HepG2 (cell line): Measurements from ENCODE around the gene MEX3D. TPM values are rescaled to one million over a fixed set of nuclear protein-coding genes. Genes with fewer than 3 reads are reported as not detected.

ENCODE experiments used
- AFF4 ChIP-seq: sonication (generic); formaldehyde crosslinking; IDR thresholded peaks from 2 replicates; pipeline ENCODE4 v1.4.0; 2020; ENCODE audit warnings: missing genetic modification reagents
- AHR ChIP-seq: IDR thresholded peaks from 2 replicates; pipeline ENCODE4 v1.6.1; 2018; ENCODE audit warnings: missing genetic modification reagents, missing compliant biosample characterization
- ARID4A ChIP-seq: sonication (generic); formaldehyde crosslinking; IDR thresholded peaks from 2 replicates; pipeline ENCODE4 v1.5.0; 2020; ENCODE audit warnings: mild to moderate bottlenecking, missing genetic modification reagents, borderline replicate concordance
- ATF7-NPFF ChIP-seq: sonication (generic); formaldehyde crosslinking; IDR thresholded peaks from 2 replicates; pipeline ENCODE4 v1.8.1; 2023; ENCODE audit warnings: mild to moderate bottlenecking, low read depth, missing genetic modification reagents, moderate library complexity
- ERF ChIP-seq: IDR thresholded peaks from 2 replicates; pipeline ENCODE4 v1.6.1; 2018; ENCODE audit warnings: missing biosample characterization, missing genetic modification reagents
- FOXA1 ChIP-seq, 2 experiments: fragments of 450-650 bp in 1 of 2; sonication (generic) in 1 of 2; formaldehyde crosslinking in 1 of 2; IDR thresholded peaks; 2 replicates each; pipeline versions ENCODE4 v1.4.0 to v1.6.1; 2016 to 2020; ENCODE audit warnings: missing genetic modification reagents in 1 of 2
- HNRNPL ChIP-seq: fragments of 200-400 bp; formaldehyde crosslinking; IDR thresholded peaks from 2 replicates; pipeline ENCODE4 v1.6.1; 2017; ENCODE audit warnings: mild to moderate bottlenecking, low read depth, low read length
- MTF1 ChIP-seq: sonication (generic); formaldehyde crosslinking; IDR thresholded peaks from 2 replicates; pipeline ENCODE4 v1.5.0; 2020; ENCODE audit warnings: missing genetic modification reagents
- POGZ ChIP-seq: sonication (generic); formaldehyde crosslinking; IDR thresholded peaks from 2 replicates; pipeline ENCODE4 v1.4.0; 2020; ENCODE audit warnings: mild to moderate bottlenecking, missing genetic modification reagents
- XRCC5 ChIP-seq: fragments of 200-400 bp; formaldehyde crosslinking; optimal IDR thresholded peaks from 2 replicates; pipeline ENCODE3; 2017; ENCODE audit warnings: mild to moderate bottlenecking, low read length
- ZBTB33 ChIP-seq: sonication (generic); formaldehyde crosslinking; IDR thresholded peaks from 2 replicates; pipeline ENCODE4 v1.4.0; 2020; ENCODE audit warnings: missing genetic modification reagents
- ZBTB42 ChIP-seq: sonication (generic); formaldehyde crosslinking; IDR thresholded peaks from 2 replicates; pipeline ENCODE4 v1.5.0; 2020; ENCODE audit warnings: mild to moderate bottlenecking, missing genetic modification reagents
- ZC3H13 ChIP-seq: sonication (generic); formaldehyde crosslinking; IDR thresholded peaks from 2 replicates; pipeline ENCODE4 v1.8.1; 2023; ENCODE audit warnings: mild to moderate bottlenecking, missing genetic modification reagents, moderate library complexity
- ZFAT ChIP-seq: sonication (generic); formaldehyde crosslinking; conservative IDR thresholded peaks from 2 replicates; pipeline ENCODE4 v1.8.1; 2023; ENCODE audit warnings: missing genetic modification reagents, inconsistent platforms
- ZNF33A ChIP-seq: sonication (generic); formaldehyde crosslinking; IDR thresholded peaks from 2 replicates; pipeline ENCODE4 v1.5.1; 2020; ENCODE audit warnings: missing genetic modification reagents, mild to moderate bottlenecking, moderate library complexity, borderline replicate concordance
- ZNF367 ChIP-seq: sonication (generic); formaldehyde crosslinking; IDR thresholded peaks from 2 replicates; pipeline ENCODE4 v1.4.0; 2020; ENCODE audit warnings: missing genetic modification reagents, borderline replicate concordance
- ZSCAN9 ChIP-seq: IDR thresholded peaks from 2 replicates; pipeline ENCODE4 v1.6.1; 2016; ENCODE audit warnings: borderline replicate concordance
- polyA plus RNA-seq, 8 experiments: library from polyadenylated mRNA; depleted of rRNA in 3 of 8; stranded (reverse) in 7 of 8; unstranded in 1 of 8; fragments of >200 nt; fragmentation: Illumina TruSeq in 4 of 8; extraction: Trizol in 4 of 8; gene quantifications; 2 replicates each; pipeline versions ENCODE4 v1.2.1 to v1.2.3, GENCODE V29; 2011 to 2016; ENCODE audit warnings: low read depth in 4 of 8, missing spikeins in 1 of 8, mixed read lengths in 1 of 8; ENCODE audit not compliant: insufficient read depth in 1 of 8
- total RNA-seq, 5 experiments: library from RNA; depleted of rRNA; stranded (reverse); fragments of >200 nt; fragmentation: Illumina TruSeq; extraction: Trizol; gene quantifications; 2 replicates each; pipeline ENCODE4 v1.2.3, GENCODE V29; 2016; ENCODE audit warnings: low read depth in 1 of 5
- TF ChIP-seq, protein P1 (sequence below): sonication (generic); formaldehyde crosslinking; IDR thresholded peaks from 2 replicates; pipeline ENCODE4 v1.5.0; 2020; ENCODE audit warnings: mild to moderate bottlenecking, missing genetic modification reagents

Gene MEX3D
- total and polyA plus RNA-seq, 2 of the 13 experiments (the other 11 are each of a cell fraction or from before 2014, with no cell fraction given) = 3.6 to 17.1 TPM

DNA sequence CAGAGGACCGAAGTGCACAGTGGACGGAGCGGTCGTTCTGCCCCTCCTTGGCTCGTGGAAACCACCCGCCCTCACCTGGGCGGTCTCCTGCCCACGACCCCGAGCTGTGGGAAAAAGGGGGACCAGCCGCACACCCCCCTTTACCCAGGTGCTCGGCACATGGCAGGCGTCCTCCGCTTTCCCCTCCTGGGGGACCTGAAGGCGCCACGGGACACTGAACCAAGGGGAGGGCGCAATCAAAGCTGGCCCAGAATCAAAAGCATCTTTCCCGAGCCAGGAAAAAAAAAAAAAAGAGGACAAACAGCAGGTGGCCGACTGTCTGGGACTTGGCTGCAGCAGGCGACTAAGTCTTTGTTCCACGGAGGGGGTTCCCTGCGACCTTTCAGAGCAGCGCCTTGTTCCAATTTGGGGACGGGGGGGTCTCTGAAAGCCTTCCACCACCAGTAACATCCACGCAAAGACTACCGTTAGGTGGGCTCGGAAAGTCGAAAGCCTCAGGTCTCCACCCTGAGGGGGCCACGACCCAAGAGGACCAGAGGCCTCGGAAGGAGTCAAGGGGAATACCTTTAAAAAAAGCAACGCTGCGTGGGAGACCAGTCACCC, 23.4 kb upstream of the MEX3D start (continued):
- no peak; the same call in 1 of the 2 replicates for TF ChIP-seq ARID4A (CRISPR knock-in tag)
- 0 out of 2 replicates have a peak, but pooled peaks have one; percentile 4 for TF ChIP-seq HNRNPL
- 0 out of 2 replicates have a peak, but pooled peaks have one; percentile 10 for TF ChIP-seq POGZ (CRISPR knock-in tag)
- TF ChIP-seq ZBTB33 (CRISPR knock-in tag) = no peak
- no peak for TF ChIP-seq FOXA1 (IDR thresholded peaks at IDR 0.05)
- TF ChIP-seq FOXA1 (CRISPR knock-in tag; IDR thresholded peaks at IDR 0.05) = no peak
- TF ChIP-seq XRCC5 = peak; percentile 41
- 0 out of 2 replicates have a peak, but pooled peaks have one; percentile 19 for TF ChIP-seq ATF7-NPFF (CRISPR knock-in tag)
- TF ChIP-seq, protein P1, sequence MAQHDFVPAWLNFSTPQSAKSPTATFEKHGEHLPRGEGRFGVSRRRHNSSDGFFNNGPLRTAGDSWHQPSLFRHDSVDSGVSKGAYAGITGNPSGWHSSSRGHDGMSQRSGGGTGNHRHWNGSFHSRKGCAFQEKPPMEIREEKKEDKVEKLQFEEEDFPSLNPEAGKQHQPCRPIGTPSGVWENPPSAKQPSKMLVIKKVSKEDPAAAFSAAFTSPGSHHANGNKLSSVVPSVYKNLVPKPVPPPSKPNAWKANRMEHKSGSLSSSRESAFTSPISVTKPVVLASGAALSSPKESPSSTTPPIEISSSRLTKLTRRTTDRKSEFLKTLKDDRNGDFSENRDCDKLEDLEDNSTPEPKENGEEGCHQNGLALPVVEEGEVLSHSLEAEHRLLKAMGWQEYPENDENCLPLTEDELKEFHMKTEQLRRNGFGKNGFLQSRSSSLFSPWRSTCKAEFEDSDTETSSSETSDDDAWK (CRISPR knock-in tag) = no peak
- TF ChIP-seq MTF1 (CRISPR knock-in tag) = no peak
- TF ChIP-seq ZSCAN9 = 0 out of 2 replicates have a peak, but pooled peaks have one; percentile 7
- TF ChIP-seq ZNF33A (CRISPR knock-in tag) = no peak
- TF ChIP-seq ZBTB42 (CRISPR knock-in tag) = 0 out of 2 replicates have a peak, but pooled peaks have one; percentile 1
- TF ChIP-seq ERF (CRISPR knock-in tag) = no peak
- peak; percentile 14; the same call in 1 of the 2 replicates for TF ChIP-seq ZNF367
- no peak for TF ChIP-seq AHR (CRISPR knock-in tag)
- TF ChIP-seq ZC3H13 (CRISPR knock-in tag) = 0 out of 2 replicates have a peak, but pooled peaks have one; percentile 43
- peak; percentile 4; the same call in 1 of the 2 replicates for TF ChIP-seq ZFAT (CRISPR knock-in tag)
- 0 out of 2 replicates have a peak, but pooled peaks have one; percentile 38 for TF ChIP-seq AFF4 (CRISPR knock-in tag)
